ENCODE data around the gene EIF4EBP2.
A peak's percentile ranks its signal among the peaks of the same experiment; 100 is the strongest.

The EIF4EBP2 gene

DNA sequence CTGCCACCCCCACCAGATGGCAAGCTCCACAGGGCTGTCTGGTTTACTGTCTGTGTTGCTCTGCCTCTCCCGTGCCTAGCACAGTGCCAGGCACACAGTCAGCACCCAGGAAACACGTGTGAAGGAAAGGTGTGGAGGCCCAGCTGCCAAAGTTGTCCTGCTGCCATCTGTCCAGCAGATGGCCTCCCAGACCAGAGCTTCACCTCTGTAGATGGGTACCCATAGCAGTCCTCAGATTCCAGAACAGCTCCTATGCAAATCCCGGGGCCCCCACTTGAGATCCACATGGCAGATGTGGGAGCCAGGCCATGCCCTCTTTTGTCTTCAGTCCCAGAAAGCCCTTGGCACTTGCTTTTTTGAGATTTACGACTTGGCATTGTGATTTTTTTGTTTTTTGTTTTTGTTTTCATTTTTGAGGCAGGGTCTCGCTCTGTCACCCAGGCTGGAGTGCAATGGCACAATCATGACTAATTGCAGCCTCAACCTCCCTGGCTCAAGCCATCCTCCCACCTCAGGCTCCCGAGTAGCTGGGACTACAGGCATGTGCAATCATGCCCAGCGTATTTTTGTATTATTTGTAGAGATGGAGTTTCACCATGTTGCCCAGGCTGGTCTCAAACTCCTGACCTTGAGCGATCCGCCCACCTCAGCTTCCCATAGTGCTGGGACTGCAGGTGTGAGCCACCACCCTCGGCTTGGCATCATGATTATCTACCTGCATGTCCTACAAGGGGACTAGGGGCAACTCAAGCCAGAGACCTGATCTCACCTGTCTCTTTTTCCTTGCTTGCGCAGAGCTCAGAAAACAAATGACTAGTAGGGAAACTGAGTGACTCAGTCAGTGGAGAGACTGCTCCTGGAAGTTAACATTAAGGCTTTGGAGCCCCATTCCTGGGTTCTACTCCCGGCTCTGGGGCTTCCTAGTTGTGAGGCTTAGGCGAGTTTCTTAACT lies 57.7 kb downstream of the EIF4EBP2 start:
- DNase-seq (ENCODE audit: low spot score): peak; percentile 73

DNA sequence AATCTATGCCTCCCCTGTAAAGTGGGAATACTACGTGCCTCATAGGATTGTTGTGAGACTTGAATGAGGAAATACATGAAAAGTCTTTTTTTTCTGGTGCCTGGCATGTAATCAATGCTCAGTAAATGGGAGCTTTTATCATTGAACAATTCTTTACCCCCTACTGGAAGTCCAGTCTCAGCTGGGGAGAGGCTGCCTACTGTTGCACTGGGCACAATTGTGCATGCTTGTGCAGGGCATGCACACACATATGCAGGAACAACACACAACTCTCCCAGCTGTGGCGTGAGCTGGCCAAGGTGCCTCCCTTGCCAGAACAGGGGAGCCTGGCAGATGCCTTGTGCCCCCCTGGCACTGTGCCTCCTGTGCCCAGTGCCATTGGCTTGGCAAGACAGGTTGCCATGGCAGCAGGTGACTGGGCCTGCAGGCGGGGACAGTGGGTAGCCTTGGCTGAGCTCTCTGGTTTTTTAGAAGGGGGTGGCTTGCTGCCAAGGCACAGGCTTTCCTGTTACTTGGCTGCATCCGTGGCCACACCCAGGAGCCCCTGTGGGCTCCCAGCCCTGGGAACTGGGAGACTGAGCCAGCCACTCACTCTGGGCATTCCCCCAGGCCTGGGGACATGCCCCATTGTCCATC lies 58.5 kb downstream of the EIF4EBP2 start:
- peak; percentile 10 for DNase-seq (ENCODE audit: low spot score)

DNA sequence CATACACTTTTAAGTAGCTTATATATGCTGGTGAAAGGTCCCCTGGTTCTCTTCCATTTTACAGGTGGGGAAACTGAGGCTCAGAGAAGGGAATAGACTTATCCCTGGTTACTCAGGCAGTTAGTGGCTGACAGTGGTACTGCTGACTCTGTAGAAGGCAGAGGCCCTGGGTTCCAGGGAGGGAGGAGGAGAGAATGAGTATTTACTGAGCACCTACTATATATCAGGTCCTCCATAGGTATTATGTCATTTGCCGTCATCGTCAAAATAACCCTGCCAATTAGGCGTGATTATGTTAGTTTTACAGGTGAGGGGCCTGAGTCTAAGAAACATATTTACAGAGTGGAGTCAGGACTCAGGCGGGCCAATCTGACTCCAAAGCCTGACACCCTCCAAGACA lies 61.3 kb downstream of the EIF4EBP2 start:
- DNase-seq (ENCODE audit: low spot score): no peak

DNA sequence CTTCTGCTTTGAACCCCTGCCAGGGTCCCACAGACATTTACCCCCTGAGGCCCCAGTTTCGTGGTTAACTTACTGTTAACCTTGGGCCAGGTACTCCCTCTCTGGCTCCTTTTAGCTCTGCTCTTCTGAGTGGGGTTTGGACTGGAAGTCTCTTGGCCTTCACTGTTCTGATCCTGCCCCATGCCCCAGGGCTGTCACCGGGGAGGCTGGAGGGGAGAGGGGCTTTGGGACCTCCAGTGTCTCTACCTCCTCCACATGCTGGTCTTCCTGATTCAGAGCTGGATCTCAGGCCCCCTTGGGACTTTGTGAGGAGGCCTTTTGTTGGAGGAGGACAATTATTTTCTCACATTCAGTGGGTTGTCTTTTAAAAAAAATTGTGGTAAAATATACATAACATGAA lies 61.9 kb downstream of the EIF4EBP2 start:
- no peak for DNase-seq (ENCODE audit: low spot score)

DNA sequence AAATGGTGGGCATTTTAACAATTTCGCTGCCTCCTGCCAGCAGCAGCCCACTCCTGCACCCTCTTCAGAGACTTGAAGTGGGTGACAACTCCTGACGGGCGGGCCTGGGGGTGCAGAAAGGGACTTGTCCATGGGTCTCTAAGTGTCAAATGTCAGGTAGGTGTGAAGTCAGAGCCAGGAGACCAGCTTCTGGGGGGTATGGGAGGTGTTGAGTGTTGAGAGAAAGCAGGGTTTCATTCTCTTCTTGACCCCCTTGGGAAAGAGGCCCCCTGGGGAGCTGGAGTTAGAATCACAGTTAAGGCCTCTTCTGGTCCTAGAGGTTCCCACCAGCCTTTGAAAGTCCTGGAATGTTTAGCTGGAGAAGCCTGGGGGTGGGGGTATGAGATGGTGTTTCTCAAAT lies 63.0 kb downstream of the EIF4EBP2 start:
- no peak for DNase-seq (ENCODE audit: low spot score)

DNA sequence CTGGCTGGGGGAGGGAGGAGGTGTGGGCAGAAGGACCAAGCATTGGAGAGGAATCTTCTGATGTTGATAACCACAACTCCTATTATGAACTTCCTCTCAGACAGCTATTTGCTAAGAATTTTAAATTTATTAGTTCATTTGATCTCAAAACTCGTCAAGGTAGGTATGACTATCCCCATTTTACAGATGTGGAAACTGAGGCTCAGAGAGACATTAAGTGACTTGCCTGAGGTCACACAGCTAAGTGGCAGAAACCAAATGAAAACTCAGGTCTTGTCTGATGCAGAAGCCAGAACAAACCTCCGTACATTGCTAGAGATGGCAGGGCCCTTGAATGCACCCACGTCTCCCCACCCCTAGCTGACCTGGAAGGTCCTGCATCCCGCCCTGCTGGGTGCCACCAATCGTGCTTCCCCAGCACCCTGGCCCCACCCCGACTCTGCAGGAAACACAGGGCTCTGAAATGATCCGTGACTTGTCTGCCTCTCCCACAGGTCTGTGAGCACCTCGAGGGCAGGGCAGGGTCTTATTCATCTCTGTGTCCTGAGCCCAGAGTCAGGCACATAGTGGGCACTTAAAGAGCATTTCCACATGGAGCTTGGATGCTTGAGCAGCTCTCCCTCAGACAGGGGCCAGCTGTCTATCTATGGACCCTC lies 69.0 kb downstream of the EIF4EBP2 start:
- no peak for DNase-seq (ENCODE audit: low spot score)

DNA sequence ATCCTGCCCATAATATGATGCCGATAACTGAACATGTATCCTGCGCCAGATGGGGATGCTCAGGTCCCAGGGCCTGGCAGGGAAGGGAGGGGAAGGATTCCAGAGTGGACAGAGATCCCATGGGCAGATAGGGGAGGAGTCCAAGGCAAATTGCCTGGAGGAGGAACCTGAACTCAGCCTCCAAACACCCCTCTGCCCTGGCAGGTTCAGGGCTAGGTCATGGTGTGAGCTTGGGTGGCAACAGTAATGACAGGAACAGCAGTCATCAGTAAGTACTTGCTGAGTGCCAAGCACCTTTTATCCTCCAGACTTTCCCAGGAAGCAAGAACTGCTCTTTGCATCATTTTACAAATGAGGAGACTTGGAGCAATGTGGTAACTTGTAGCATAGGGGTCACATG lies 70.8 kb downstream of the EIF4EBP2 start:
- DNase-seq (ENCODE audit: low spot score): no peak

DNA sequence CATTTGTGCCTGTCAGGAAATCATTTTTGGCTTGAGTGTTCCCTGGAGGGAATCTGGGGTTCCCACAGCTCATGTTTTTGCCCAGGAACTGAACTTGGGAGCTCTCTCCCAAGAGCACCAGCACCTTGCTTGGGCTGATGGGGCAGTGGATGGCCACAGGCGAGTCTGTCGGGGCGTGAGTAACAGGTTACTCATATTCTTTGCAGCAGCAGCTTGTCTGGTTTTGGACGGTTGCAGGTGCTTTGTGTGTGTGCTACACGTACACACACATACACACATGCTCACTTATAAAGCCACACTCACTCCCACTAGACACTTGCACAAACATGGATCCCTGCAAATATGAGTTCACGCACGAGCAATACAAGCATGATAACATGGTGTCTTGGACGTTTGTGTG lies 71.7 kb downstream of the EIF4EBP2 start:
- peak; percentile 66 for DNase-seq (ENCODE audit: low spot score)

DNA sequence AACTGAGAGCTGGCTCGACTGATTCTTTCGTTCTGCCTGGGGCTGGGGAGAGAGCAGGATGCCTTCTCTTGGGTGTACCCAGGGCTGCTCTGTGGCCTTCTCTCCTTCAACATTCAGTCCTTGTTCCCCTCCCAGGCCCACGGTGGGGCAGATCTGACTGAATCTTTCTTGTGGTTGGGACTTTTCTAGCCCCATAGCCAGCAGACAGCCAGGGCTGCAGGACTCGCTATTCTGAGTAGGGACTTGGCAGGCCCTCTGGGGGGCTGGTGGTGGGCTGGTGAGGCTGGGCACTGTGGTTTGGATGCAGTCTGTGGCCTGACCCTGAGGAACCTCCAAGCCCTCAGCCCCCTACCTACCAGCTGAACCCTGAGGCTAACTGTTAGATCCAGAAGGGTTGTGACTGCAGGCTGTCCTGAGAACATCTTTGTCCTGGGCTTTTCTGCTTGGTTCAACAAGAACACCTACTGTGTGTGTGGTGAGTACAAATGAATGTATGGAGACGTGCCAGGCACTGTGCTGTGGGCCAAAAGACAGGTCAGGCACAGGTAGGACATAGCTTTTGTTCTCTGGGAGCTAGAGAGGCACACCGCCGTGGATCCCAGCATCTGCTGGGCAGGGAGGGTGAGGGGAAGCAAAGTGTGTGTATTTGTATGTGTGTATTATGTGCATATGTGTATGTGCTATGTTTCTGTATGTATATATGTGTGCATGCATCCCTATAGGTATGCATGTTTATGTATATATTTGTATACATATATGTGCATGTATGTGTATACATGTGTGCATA lies 72.5 kb downstream of the EIF4EBP2 start:
- no peak for DNase-seq (ENCODE audit: low spot score)

DNA sequence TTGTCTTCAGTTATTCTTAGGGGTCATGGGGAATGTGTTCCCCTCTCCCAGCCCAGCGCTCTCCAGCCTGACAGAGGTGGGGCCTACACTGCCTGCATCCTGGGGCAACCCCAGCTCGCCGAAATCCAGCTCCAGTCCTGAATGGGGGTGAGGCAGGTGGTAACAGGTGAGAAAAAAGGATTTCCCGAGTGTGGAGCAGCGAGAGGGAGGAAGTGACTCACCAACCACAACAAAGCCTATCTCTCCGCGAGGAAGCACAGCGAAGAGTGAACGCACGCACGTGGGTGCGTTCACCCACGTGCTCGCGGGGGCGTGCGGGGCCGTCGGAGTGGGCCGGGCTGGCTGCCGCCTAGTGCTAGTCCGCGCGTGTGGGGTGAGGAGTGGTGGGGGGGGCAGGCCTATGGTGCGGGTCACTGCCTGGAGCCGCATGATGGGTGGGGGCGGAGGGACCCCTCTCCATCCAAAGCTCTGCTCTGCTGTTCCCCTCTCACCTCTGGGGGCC lies 73.8 kb downstream of the EIF4EBP2 start:
- DNase-seq (ENCODE audit: low spot score): peak; percentile 76
